ENCODE measurements around the gene ADGRL4. TPM values are rescaled to one million over a fixed set of nuclear protein-coding genes. Genes with fewer than 3 reads are reported as not detected.

ADGRL4 gene
- total RNA-seq, 1 donor from 2014 or later: 0.07 TPM

DNA sequence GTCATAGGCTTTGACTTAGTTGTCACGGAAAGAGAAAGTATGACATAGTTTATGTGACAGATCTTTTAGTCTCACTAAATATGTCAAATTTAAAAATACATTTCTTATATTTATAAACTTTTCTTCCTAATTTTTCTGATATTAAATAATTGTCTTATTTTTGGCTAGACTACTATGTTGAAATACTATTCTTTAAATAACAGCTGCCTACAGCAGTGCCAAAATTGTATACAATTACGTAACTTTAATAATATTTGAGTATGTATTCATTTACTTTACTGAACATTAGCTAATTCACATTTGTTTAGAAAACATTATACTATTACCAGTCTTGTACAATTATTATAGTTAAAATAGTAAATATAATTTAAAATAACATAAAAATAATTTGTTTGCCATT, 137.4 kb downstream of the ADGRL4 start:
- no peaks in the 10 kb centered on the region for H3K27me3 Mint-ChIP-seq (ENCODE audit: insufficient read depth, low read depth)
- TF ChIP-seq, protein P1, sequence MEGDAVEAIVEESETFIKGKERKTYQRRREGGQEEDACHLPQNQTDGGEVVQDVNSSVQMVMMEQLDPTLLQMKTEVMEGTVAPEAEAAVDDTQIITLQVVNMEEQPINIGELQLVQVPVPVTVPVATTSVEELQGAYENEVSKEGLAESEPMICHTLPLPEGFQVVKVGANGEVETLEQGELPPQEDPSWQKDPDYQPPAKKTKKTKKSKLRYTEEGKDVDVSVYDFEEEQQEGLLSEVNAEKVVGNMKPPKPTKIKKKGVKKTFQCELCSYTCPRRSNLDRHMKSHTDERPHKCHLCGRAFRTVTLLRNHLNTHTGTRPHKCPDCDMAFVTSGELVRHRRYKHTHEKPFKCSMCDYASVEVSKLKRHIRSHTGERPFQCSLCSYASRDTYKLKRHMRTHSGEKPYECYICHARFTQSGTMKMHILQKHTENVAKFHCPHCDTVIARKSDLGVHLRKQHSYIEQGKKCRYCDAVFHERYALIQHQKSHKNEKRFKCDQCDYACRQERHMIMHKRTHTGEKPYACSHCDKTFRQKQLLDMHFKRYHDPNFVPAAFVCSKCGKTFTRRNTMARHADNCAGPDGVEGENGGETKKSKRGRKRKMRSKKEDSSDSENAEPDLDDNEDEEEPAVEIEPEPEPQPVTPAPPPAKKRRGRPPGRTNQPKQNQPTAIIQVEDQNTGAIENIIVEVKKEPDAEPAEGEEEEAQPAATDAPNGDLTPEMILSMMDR (IDR thresholded peaks at IDR 0.05): no peak
- TF ChIP-seq EZH2phosphoT487 (IDR thresholded peaks at IDR 0.05) (no peak), EZH2 (IDR thresholded peaks at IDR 0.05) (no peak)
- no peaks in the 10 kb centered on the region for H3F3A ChIP-seq (ENCODE audit: low read depth)
- H3K4me2 ChIP-seq: no peak overlapping the region
- no peaks in the 10 kb centered on the region for H3K4me1 Mint-ChIP-seq
- no peak overlapping the region for H3K9ac ChIP-seq
- H3K27ac ChIP-seq: no peak overlapping the region
- H3K79me2 ChIP-seq (ENCODE audit: low read depth): no peaks in the 10 kb centered on the region
- no peak for DNase-seq (ENCODE audit: low spot score)
- H2AFZ ChIP-seq (replicated peaks): no peak overlapping the region
- H3K4me1 ChIP-seq: no peaks in the 10 kb centered on the region
- H3K27me3 ChIP-seq: no peaks in the 10 kb centered on the region
- H3K27ac Mint-ChIP-seq: no peak overlapping the region
- H3K9me3 ChIP-seq (ENCODE audit: low read depth): no peaks in the 10 kb centered on the region
- no peak overlapping the region for H3K4me3 ChIP-seq
- no peaks in the 10 kb centered on the region for H4K20me1 ChIP-seq (ENCODE audit: low read depth)
- H3K4me3 Mint-ChIP-seq: no peak overlapping the region
- H3K36me3 ChIP-seq: no peaks in the 10 kb centered on the region
- no peaks in the 10 kb centered on the region for H3K36me3 Mint-ChIP-seq
- H3K9me3 Mint-ChIP-seq: peaks cover 2% of the 10 kb centered on the region

DNA sequence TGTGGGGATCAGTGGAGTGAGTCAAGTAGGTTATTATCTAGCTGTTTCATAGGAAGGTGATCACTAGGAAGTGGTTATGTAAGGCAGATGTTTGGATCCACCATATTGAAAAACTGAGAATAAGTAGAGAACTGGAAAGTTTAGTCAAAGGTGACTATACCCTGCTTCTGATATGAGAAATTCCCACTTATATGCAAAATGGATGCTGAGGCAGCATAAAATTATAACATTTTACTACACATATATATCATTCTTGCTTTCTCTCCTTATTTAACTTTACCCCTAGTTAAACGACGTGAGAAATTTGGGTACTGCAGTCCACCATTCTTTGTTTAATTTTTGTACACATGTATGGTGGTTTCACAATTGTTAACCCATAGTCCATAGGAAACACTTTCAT, 142.4 kb downstream of the ADGRL4 start:
- TF ChIP-seq EZH2phosphoT487 (IDR thresholded peaks at IDR 0.05) (no peak), EZH2 (IDR thresholded peaks at IDR 0.05) (no peak)
- TF ChIP-seq, protein P1 (IDR thresholded peaks at IDR 0.05): no peak
- Histone ChIP-seq H3K27ac (no peak overlapping the region), H3K4me2 (no peak overlapping the region), H3K4me3 (no peak overlapping the region), H4K20me1 (ENCODE audit: low read depth) (no peaks in the 10 kb centered on the region), H3K4me1 (no peaks in the 10 kb centered on the region), H3K79me2 (ENCODE audit: low read depth) (no peaks in the 10 kb centered on the region), H3F3A (ENCODE audit: low read depth) (no peaks in the 10 kb centered on the region), H3K9me3 (ENCODE audit: low read depth) (no peaks in the 10 kb centered on the region), H3K36me3 (no peaks in the 10 kb centered on the region), H2AFZ (replicated peaks) (no peak overlapping the region), H3K9ac (no peak overlapping the region), H3K27me3 (no peaks in the 10 kb centered on the region)
- DNase-seq (ENCODE audit: low spot score): no peak
- no peak overlapping the region for H3K4me3 Mint-ChIP-seq
- H3K27ac Mint-ChIP-seq: no peak overlapping the region
- H3K36me3 Mint-ChIP-seq: no peaks in the 10 kb centered on the region
- H3K27me3 Mint-ChIP-seq (ENCODE audit: insufficient read depth, low read depth): peaks cover 2% of the 10 kb centered on the region
- H3K9me3 Mint-ChIP-seq: no peaks in the 10 kb centered on the region
- no peaks in the 10 kb centered on the region for H3K4me1 Mint-ChIP-seq

DNA sequence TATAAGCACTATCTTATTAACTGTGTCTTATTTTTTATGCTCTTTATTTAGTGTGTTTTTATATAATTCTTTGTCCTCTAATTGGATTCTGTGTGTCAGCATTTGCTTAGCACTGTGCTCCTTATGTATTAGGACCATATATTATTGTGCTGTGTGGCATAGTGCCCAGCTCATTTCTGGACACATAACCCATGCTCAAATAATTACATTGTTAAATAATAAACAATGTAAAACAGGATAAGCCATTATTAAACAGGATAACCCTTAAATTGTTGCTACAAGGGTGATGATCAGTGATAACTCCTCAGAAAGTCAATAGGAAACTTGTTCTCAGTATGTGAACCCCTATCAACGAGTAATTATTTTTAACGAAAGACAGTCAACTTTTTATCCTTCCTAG, 150.4 kb downstream of the ADGRL4 start:
- no peaks in the 10 kb centered on the region for H3K36me3 ChIP-seq
- no peaks in the 10 kb centered on the region for H4K20me1 ChIP-seq (ENCODE audit: low read depth)
- no peak overlapping the region for H3K9ac ChIP-seq
- DNase-seq (ENCODE audit: low spot score): no peak
- no peak overlapping the region for H3K27ac ChIP-seq
- no peak overlapping the region for H2AFZ ChIP-seq (replicated peaks)
- H3K9me3 ChIP-seq (ENCODE audit: low read depth): no peaks in the 10 kb centered on the region
- TF ChIP-seq EZH2 (IDR thresholded peaks at IDR 0.05): no peak
- TF ChIP-seq, protein P1 (IDR thresholded peaks at IDR 0.05): no peak
- no peak for TF ChIP-seq EZH2phosphoT487 (IDR thresholded peaks at IDR 0.05)
- no peaks in the 10 kb centered on the region for H3F3A ChIP-seq (ENCODE audit: low read depth)
- H3K4me2 ChIP-seq: no peak overlapping the region
- Mint-ChIP-seq H3K4me1 (no peaks in the 10 kb centered on the region), H3K4me3 (no peak overlapping the region), H3K27me3 (ENCODE audit: insufficient read depth, low read depth) (no peaks in the 10 kb centered on the region), H3K36me3 (no peaks in the 10 kb centered on the region), H3K9me3 (peaks cover 3% of the 10 kb centered on the region), H3K27ac (no peak overlapping the region)
- H3K4me3 ChIP-seq: no peak overlapping the region
- H3K27me3 ChIP-seq: no peaks in the 10 kb centered on the region
- no peaks in the 10 kb centered on the region for H3K79me2 ChIP-seq (ENCODE audit: low read depth)
- no peaks in the 10 kb centered on the region for H3K4me1 ChIP-seq

Measured in neural progenitor cell (in vitro differentiated cells).